ENCODE data around the gene DPYSL5. TPM values are rescaled to one million over a fixed set of nuclear protein-coding genes. Genes with fewer than 3 reads are reported as not detected.

Gene DPYSL5
- not detected in 2 replicates for total RNA-seq

DNA sequence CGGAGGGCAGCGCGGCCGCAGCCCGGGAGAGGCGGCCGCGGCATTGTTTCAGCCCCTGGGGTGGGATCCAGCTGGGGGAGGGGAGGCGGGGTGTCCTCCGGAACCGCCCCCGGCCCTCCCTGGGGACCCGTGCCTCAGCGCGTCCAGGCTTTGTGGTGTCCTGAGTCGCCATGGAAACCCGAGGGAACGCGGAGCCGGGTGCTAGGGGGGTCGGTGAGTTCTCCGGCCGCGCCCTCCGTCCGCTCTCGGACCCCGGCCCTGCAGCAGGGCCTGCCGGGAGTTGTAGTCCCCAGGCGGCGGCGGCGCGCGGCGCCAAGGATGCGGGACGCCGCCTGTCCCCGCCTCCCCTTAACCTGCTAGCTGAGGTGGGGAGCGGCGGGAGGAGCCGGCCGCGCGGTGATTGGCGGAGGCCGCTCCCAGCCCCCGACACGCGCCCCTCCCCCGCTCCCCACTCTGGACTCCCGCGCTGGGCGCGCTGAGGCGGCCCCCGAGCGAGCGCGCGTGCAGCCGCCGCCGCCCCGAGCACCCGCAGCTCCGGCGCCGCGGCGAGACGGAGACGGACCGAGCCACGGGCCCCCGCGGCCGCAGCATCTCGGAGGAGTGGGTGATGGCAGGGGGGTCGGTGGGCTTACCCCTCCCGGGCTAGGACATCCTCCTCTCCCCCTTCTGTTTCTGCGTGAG lies at the start of gene DPYSL5:
Gene DPYSL5 (plus strand): TSS at position 478 of the 681 bp plus-strand sequence. CDS start 50,368 bp downstream, outside the sequence.

GRCh38 chr2:26970244-26970927 lies 122.5 kb downstream of the DPYSL5 start, which contains the start of gene MAPRE3:
TSS of gene MAPRE3 (plus strand) at chr2:26970637. CDS start at chr2:27022219, 51,582 bp downstream.

Other genes with a start within 250 kb of the DPYSL5 start
- gene CIB4, start 206.8 kb upstream of the DPYSL5 start, total RNA-seq = not detected in 2 replicates
- gene KCNK3, start 155.4 kb upstream of the DPYSL5 start, total RNA-seq = not detected in 2 replicates
- gene SLC35F6, start 83.8 kb upstream of the DPYSL5 start, total RNA-seq = 15.7 and 32.0 TPM in 2 replicates
- gene CENPA, start 62.1 kb upstream of the DPYSL5 start, total RNA-seq = 6.7 and 13.9 TPM in 2 replicates
- gene MAPRE3, start 122.5 kb downstream of the DPYSL5 start, total RNA-seq = 0.49 and 1.6 TPM in 2 replicates
- gene TMEM214, start 184.8 kb downstream of the DPYSL5 start, total RNA-seq = 14.1 and 33.0 TPM in 2 replicates
- gene AGBL5, start 203.5 kb downstream of the DPYSL5 start, total RNA-seq = 10.4 and 13.0 TPM in 2 replicates
- gene OST4, start 223.5 kb downstream of the DPYSL5 start, total RNA-seq = 391 and 400 TPM in 2 replicates
- gene EMILIN1, start 230.5 kb downstream of the DPYSL5 start, total RNA-seq = 2.3 and 49.0 TPM in 2 replicates
- 2.8 and 4.5 TPM in 2 replicates for gene KHK, start 238.6 kb downstream of the DPYSL5 start, total RNA-seq